NCI-H774 (cell line): ENCODE measurements around the gene ZBTB16.
A peak's percentile ranks its signal among the peaks of the same experiment; 100 is the strongest.

ENCODE experiments used
- DNase-seq: peaks from one replicate; lab custom pipeline; 2025; lab: John Stamatoyannopoulos, UW

ZBTB16 gene

DNA sequence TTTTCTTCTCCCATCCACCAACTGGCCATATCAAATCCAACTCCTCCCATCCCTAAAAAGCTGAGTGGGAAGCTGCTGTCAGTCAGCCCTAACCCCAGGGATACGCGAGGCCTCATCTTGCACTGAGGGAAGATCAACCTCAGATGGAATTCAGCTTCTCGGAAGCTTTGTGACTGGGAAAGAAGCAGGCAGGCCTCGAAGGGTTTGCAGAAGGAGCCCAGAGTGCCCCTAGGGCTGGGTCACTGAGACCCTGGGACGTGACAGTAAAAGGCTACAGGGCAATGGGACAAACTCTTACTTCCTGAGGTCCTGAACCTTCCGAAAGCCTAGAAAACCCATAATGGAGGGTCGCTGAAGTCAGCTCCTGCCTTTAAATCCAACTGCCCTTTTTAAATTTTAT is 202.3 kb downstream of the ZBTB16 start:
- no peak for DNase-seq

DNA sequence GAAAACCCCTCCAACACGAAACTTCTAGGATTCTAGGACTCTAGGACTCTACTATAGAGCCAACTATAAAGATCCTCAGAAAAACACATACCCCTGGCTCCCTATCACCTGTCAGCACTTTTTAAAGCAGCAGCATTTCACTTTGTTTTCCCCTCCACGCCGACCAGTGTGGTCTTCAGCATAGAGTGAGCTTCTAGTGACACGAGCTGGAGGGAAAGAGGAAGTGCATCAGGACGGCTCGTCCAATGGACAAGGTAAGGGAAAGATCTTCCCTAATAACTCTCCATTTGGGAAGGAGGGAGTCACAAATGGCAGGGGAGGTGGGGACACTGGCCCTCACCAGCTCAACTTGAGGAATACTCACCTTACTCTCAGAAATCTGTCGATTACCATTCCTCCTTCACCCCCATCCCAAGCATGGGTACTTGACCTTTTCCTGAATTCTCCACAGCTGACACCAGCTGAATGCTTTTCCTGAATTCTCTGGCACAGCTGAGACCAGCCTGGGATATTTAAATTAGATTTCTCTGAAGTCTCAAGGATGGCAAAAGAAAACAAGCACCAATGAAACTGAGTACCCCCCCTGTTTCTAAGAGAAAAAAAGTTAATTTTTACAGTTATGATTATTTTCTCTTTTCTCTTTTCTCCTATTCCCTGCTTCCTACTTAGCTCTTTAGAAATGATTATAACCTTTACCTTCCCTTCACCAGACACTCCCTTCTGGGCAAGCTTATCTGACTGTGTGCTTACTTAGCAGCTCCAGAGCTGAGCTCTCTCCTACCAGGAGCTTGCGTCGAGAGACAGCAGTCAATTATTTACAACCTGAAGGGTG is 203.4 kb downstream of the ZBTB16 start:
- peak; percentile 70 for DNase-seq

DNA sequence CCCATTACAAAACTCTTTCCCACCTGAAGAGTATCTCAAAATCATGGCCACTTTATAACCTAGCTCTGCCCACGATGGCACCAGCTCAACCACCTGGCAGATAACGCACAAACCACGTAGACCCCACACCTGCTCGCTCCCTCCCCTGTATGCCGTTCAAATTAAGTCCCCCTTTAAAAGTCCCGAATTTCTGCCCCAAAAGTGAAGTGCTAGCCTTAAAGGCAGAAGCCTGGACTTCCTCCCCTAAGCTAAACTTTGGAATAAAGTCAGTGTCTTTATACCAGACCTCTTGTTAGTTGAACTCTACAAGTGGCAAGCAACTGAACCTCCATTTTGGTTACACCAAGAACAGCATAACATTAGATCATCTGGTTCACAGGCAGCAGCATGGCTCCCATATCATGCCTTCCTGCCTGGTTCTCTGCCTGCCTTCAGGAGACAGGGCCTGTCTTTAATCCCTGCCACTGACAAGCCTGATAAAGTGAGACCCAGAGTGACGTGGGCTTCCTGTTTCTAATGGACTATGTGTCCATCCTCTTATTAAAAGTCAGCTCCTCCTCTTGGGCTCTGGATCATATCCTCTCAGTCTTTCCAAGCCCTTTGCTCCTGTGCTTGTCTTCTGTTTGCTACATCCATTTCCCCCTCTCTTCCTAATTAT is 204.1 kb downstream of the ZBTB16 start:
- DNase-seq, result no peak

DNA sequence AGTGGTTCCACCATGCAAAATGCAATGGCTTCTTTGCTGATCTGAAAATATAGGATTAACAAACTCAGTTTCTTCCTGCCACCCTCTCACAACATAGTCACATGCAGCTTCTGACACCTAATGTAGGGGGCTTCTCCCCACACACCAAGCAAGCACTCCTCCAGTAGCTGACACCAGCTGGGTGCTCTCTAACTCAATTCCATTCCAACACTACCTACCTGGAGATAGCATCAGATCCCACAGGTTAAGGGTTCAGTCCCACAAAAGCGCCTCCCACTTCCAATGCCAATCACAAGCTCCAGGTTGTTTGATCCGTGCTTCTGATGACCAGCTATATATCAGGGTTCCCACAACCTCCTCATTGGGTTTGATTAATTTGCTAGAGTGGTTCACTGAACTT is 204.9 kb downstream of the ZBTB16 start:
- no peak for DNase-seq

DNA sequence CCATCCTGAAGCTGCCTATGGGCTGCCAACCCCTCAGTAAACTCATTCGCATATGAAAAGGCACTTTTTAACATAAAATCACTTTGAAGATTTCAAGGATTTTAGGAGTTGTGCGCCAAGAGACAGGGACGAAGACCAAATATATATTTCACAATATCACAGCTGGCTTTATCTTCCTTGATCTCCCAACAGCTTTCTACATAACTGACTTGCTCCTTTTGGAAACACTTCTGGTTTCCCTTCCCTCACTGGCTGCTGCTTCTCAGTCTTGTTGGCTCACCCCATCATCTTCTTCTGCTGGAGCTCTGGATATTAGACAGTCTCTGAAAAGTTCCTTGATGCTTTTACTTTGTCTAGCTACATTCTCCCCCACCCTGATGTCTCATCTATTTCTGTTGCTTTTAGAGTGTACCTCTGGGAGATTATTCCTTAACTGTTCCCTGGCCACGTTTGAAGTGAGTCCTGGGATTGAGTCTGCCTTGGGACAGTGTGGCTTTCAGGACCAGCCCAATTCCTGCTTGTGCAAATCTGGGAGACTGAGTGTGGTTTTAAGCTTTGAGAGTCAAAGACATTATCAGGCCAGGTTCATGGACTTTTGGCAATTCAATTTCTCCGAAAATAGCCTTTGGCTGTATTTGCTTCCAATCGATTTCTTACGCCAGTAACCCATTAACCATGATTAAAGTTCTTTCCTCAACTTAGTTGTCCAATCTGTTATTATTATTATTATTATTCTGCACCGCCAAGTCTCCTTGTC is 205.8 kb downstream of the ZBTB16 start:
- DNase-seq, result no peak

DNA sequence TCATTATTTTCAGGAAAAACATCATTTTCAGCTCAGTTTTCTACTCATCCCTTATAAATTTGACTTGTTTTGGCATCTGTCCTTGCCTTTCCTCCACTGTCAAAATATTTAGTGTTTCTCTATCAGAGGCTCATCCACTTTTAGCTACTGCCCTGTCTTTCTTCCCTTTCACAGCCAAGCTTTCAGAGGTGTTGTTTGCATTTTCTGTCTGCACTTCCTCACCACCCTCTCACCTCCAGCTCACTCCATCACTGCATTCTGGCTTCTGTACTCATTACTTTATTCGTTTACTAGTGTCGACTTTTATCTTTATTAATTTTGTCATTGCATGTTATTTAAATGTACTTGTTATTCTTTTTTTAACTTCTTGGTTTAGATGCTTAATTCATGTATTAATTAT is 210.0 kb downstream of the ZBTB16 start:
- no peak for DNase-seq

DNA sequence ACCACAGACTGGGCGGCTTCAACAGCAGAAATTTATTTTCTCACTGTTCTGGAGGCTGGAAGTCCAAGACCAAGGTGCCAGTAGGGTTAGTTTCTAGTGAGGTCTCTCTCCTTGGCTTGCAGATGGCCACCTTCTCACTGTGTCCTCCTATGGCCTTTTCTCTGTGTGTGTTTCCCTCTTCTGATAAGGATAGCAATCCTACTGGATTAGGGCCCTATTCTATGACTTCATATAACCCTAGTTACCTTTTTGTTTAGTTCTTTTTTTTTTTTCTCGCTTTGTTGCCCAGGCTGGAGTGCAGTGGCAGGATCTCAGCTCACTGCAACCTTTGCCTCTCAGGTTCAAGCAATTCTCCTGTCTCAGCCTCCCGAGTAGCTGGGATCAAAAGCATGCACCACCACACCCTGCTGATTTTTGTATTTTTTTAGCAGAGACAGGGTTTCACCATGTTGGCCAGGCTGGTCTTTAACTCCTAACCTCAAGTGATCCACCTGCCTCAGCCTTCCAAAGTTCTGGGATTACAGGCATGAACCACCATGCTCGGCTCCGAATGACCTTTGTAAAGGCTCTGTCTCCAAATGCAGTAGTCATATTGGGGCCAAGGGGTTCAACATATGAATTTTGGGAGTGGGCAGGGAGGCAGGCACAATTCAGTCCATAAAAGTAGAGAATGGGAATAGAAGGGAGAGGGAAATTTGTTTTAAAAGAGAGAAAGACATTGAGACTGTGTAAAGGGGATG is 211.2 kb downstream of the ZBTB16 start:
- DNase-seq, result no peak

DNA sequence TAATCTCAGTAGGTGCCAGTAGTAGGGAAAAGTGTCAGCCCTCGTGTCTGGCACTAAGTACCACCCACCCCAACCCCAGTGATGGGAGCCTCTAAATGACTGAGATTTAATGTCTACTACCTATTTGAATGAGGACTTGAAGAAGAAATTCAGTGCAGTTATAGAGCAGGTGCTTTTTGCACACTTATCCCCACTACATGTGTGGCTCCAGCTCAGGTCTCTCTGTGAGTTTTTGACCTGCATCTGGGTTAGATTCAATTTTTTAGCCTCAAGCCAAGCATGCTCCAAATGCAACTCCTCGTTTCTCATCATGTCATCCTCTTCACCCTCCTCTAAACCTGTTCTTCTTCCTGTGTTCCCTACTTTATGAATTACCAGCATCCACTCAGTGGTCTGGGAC is 211.8 kb downstream of the ZBTB16 start:
- DNase-seq, result no peak

DNA sequence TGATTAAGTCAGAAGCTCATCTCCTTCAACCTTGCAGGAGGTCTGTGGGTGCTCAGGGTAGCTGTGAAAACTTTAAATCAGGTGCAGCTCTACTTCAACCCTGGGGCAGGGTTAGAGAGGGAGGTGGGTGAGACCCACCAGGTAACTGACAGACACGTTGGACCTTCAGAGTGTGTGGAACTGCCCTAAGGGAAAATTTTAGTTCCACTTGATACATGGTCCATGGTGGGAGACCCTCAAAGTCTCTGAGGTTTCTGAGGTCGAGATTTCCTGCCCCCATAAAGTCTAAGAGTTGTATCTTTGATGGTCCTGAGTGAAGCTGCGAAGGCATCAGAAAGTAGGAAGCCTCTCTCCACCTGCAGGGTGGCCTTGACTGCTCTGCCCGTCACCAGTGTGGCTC is 212.8 kb downstream of the ZBTB16 start:
- no peak for DNase-seq

DNA sequence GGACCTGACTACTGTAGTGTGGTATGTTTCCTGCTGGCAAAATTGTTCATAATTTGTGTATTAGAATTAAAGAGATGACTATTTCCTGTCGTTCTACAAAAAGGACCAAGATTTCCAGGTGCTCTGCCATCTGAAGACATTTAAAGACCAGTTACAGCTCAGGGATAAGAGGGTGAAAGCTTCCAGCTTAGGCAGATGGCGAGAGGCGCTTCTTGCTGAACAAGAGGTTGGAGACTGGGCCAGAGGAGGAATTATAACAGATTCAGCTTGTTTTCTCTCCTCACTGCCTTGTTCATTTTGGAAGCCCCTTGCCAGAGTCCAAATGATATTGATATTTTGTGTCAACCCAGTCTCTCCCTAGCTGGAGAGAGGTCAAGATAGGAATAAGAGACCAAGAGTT is 213.6 kb downstream of the ZBTB16 start:
- DNase-seq, result no peak

DNA sequence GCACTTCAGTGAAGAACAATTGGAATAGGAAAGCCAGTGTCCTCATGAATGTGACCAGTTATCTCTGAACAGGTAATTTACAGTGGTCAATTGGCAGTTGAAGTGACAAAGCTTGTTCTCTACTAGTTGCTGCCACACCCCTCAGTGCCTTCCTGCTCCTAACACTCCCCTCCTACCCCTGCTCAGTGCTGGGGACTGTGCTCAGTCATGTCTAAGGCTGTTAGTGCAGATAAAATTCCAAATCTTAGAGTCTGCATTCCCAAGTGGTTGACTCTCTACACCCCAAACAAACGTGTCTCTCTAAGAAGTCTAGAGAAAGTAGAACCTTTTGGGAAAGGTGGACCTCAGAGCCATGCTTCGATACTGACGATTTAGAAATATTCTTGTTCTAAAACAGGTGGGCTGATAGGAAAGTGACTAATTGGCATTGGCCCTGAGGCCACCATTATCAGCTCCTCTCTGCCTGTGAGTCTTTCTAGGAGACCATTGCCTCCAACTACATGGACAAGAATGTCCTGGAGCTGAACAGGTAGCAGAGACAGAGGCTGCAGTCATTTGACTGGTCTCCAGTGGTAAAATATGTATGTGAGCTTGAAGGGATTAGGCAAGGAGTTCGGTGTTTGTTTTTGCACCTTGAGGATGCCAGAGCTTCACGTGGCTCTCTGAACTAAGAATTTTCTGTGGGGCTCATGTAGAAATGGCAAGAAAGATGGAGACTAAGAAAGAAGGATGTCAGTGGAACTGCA is 214.6 kb downstream of the ZBTB16 start:
- DNase-seq, result no peak

DNA sequence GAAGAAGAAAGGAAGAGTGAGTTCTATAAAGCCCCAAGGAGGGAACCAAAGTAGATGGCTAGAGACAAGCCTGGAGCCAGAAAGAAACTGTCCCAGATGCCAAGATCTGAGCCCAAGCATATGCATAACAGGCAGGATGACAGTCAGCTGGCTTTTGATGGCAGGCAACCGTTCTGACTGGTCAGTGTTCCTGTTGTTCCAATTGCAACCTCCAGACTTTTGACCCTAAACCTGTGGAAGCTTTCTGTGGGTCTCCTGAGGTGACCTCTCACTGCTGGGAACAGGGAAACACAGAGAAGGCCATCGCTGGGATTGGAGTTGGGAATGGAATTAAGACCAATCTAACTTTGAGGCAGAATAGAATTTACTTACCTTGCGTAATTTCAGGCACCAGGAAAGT is 215.1 kb downstream of the ZBTB16 start:
- DNase-seq, result no peak

DNA sequence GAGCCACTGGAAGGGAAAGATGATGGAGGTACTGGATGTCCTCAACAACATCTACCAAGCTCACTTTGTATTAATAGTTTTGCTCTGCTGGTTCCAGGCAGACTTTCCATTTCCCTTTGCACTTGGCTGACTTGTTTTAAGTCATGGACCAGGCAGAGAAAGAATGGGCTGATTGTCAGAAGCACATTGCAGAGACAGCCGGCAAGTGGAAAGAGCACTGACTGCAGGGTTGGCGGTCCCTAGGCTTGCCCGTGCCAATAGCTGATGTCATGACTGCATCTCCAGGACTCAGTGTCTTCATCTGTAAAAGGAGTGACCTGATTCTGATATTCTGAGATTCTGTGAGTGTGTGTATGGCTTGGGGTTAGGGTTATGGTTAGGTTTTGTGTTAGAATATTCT is 215.8 kb downstream of the ZBTB16 start:
- no peak for DNase-seq

DNA sequence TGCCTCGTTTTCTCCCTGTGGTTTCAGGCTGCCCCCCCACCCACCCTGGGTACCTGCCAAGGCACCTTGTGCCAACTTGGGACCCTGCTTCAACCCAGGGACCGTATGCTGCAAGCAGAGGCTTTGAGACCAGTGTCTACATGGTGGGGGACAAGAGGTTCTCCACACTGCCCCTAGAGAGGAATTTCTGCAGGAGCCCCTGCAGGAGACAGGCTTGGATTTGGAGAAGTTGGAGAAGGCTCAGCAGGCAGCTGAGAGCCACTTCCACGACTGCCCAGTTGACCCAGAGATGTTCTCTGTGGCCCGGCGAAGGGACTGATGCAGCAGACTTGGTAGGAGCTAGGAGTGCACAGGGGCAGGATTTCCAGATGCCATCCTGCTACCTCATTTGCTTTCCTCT is 216.6 kb downstream of the ZBTB16 start:
- no peak for DNase-seq

DNA sequence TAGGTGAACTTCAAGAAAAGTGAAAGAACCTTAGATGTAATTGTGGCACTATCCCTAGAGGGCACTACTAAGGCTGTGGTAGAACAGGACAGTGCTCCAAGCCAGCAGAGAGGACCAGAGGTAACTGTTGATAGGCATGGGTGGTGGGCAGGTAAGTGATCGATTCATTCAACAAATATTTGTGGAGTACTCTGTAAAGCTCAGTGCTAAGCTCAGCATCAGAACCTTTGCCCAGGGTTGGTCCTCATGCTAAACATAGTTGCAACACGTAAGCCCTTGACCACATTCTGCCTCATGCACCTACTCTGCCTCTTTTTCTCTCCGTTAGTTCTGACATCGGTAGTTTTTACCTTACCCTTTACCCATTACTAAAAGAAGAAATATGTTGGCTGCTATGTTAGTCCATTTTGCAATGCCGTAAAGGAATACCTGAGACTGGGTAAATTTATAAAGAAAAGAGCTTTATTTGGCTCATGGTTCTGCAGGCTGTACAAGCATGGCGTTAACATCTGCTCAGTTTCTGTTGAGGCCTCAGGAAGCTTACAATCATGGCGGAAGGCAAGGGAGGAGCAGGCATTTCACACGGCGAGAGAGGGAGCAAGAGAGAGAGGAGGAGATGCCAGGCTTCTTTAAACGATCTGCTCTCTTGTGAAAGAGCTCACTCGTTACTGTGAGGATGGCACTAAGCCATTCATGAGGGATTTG is 218.3 kb downstream of the ZBTB16 start:
- no peak for DNase-seq

DNA sequence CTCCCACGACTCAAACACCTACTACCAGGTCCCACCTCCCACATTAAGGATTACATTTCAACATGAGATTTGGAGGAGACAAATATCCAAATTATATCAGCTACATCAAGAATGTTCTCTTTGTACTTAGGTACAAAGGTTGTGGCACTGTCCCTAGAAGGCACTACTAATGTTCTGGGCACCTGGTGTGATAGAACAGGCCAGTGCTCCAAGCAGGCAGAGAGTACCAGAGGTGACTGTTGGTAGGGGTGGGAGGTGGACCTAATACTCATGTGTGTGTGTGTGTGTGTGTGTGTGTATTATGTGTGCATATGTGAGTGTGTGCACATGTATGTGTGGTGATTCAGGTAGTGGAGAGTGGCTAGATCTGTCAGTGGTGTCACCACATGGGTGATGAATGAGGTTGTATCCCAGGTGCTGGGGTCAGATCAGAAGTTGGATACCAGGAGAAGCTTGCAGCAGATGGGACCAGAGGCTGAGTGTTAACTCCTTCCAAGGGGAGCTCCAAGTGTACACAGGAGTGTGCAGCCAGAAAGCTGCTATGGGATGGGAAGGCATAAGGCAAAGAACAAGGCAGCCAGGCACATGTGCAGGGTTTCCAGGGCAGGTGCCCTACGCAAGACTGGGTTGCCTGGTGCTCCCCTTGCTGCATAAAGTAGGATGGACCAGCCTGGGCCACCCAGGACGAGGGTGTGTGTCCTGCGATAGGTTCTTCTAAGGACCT is 219.0 kb downstream of the ZBTB16 start:
- DNase-seq, result no peak

DNA sequence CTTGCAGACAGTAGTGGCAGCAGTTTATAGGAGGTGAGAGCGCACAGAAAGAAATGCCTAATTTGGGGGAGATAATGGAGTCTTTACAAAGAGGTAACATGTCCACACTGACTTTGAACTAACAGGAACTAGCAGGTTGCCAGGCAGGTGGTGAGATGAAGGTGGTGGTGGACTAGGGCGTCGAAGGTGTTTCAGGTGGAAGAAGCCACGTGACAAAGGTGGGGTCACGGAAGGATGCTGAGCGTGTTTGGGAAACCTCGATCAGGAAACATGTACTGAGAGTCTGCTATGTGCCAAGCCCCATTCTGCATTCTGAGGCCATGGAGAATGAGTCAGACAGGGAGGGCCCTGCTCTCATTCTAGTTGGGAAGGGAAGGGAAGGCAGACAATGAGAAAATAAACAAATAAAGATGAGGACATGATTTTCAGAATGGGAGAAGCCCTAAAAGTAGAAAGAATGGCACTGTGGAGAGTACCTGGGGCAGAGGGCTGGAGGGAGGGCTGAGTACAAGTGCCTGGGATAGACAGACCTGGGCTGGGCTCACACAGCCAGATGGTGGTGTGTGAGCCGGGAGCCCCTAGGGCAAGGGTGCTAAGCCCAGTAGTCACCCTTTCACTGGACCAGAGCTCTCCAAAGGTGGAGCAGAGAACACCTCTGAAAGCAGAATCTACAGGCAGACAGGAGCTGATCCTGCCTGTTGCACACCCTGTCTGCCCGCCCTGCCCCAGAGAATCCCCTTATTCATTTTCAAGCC is 220.5 kb downstream of the ZBTB16 start:
- no peak for DNase-seq

DNA sequence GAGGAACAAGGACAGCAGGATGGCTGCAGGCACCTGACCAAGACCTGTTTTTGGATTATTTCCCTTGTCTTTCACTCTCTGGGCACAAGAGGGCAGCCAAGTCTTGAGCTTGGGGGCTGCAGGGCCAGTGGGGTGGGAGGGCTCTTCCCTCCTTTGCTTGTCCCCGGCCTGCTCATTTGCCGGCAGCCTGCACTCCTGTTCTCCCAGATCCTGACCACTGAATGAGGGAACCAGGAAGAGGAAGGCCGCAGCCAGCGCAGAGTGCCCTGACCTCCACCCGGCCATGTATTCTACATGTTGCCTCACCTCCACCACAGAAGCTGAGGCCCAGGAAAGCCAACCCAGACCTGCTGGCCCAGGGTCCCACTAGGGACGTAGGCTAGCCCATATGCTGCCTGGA is 221.2 kb downstream of the ZBTB16 start:
- peak; percentile 88 for DNase-seq

DNA sequence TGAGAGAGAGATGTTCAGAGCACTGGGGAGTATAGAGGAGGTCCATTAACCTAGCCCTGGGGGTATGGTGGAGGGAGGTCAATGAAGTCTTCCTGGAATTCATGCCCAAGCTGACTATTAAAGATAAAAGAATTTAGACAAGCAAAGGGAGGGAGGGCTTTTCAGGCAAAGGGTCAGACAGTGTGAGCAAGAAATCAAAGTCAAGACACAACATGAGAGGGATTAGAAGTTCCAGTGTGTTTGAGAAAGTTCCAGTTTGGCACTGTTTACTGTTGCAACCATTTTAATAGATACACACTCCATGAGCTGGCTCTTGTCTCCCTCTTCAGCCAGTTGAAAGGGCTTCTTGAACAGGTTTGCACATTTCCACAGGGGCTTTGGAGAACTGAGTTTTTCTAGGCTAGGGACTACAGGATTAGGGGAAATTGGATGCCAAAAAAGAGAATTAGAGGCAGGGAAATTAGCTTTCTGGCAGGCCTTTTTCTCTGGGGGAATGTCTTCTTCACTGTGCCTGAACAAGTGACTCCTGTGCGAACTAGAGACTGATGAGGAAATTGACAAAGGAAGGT is 222.0 kb downstream of the ZBTB16 start:
- DNase-seq, result no peak
